Astrocyte of the hippocampus (primary cell): ENCODE measurements around the gene GUCY2C.

ENCODE experiments used
- DNase-seq: peaks from one replicate; pipeline ENCODE4 v3.0.0; 2011; ENCODE audit warnings: low read depth, low spot score

Gene GUCY2C

DNA sequence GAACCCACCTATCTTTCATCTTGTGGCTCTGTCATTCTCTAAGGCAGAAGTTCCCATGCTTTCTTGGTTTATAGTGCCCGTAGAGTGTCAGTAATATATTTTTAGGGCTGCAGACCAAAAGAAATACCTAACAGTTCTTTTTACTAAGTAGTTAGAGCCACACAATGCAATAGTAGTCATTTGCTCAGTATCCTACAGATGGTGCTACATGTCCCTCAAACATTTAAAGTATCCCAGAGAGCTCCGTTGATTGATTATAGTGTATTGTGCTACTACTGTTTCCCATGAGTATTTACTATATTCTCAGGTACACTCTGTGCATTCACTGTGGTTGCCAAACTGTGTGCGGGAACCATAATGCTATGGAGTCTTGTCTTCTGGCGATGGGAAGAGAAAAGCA, 124.0 kb downstream of the GUCY2C start:
- DNase-seq = no peak

- no peak for DNase-seq
These were observed 124.6 kb downstream of the GUCY2C start for GRCh38 chr12:14571779-14572178.

DNA sequence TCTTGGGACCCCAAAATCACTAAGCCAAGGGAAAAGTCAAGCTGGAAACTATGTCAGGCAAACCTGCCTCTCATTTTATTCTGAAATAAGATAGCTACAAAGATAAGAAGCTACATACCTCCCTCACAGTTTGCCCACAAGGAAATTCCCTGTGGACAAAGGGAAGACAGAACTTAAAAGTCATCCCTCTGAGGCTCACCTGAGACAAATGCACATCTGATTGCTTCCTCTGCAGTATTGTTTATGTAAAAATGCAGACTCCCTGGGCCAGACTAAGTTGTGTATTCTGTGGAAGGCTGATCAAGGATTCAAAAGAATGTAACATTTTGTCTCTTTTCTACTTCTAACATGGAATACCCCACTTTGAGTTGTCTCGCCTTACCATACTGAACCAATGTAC, 126.2 kb downstream of the GUCY2C start:
- no peak for DNase-seq

DNA sequence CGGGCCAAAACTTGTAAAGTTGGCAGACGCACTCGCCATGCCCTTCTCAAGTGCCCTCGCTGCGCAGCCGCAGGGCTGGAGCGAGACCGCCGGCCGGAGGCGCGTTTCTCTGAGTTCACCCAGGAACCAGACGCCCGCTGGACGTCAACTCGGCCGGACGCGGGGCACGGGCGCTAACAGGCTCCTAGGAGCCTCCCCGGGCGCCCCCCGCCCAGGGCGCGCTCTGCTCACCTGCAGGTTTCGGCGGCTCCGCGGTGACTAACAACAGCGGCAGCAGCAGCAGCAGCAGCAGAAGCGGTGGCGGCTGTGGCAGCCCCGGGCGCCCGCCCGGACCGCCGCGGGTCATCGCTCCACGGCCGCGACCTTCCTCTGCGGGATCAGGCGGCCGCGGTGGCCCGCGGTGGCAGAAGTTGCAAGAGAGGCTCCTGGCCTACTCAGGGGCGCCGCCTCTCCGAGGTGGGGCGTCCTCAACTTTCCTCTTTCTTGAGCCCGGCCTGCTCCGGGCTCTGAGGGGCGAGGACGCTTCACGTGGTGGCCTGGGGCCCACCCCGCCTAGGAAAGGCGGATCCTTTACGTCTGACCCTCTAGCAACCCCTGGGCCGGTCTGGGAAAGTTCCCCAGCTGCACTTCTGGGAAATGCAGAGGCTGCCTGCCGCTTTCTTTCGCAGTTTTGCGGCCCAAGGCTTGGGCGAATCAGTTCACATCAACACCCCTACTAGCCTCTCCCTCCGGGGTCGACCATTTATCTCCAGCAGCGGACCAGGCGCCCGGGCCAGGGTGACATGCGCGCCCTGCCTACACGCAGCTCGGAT, 128.8 kb downstream of the GUCY2C start, which contains the start of gene PLBD1:
PLBD1 (minus strand) TSS at position 533 of the 812 bp plus-strand sequence; CDS start at position 346, 187 bp downstream.
- DNase-seq = peak; percentile 74

DNA sequence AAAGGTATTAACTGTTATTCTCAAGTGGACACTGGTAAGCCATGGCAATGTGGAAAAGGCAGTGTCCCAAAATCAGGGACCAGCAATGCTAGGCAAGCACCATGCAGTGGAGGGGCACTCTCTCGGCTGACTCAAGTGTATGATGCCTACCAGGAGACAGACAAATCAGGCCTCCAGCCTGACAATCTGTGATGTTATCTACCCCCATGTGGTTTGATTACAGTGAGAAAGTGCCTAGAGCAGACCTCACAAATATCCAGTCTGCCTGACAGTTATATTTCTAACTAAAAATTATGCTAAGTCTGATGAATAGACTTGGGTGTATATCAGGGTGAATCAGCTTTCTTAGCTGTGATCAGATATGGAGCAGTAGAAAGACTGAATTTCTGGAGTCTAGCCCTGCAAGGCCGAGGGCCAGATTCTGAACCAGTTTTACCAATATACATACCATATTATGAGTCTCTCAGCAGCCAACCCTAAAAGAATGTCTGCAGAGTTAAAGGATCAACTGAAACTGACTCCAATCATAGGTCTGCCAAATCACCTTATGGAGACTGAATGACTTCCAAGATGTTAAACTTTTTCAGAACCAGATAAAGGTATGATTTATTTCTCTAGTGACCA, 132.0 kb downstream of the GUCY2C start:
- no peak for DNase-seq

DNA sequence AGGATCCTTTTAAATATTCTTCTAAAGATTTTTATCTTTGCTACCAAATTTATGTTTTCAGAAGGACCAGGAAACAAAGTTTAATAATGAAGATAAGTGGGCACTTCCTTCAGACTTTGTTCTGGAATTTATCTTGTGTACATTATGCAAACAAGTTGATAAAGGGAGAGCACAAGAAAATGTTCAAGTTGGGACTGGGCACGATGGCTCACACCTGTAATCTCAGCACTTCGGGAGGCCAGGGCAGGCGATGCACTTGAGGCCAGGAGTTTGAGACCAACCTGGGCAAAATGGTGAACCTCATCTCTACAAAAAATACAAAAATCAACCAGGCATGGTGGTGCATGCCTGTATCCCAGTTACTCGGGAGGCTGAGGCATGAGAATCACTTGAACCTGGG, 133.4 kb downstream of the GUCY2C start:
- no peak for DNase-seq
